AG04449 (cell line): Measurements from ENCODE around the gene TMEM117.
A peak's percentile ranks its signal among the peaks of the same experiment; 100 is the strongest.
"Not testable (repeated sequence)": the region's sequence is repeated elsewhere in the genome, so short reads cannot be mapped to it uniquely, and the experiment has no call there.

ENCODE experiments used
- CTCF ChIA-PET: fragments of 350-600 bp; formaldehyde crosslinking; extraction: SDS; loops from one replicate; lab custom pipeline; 2021; ENCODE audit warnings: antibody characterized with exemption; lab: Yijun Ruan, JAX
- POLR2A ChIA-PET: fragments of 400-600, 350-600 bp; formaldehyde crosslinking; extraction: SDS; loops from one replicate; lab custom pipeline; 2020; ENCODE audit warnings: antibody characterized with exemption, inconsistent platforms; lab: Yijun Ruan, JAX
- DNase-seq: peaks from one replicate; pipeline ENCODE4 v3.0.0-alpha.2; 2010; ENCODE audit warnings: low read depth, low spot score
- H3K4me3 ChIP-seq: 2 replicates; pipeline ENCODE4 v1.5.1; 2011; ENCODE audit warnings: low read depth, mild to moderate bottlenecking, control low read depth, low read length
- CTCF ChIP-seq: IDR thresholded peaks from one replicate; pipeline ENCODE4 v1.5.1; 2011; ENCODE audit warnings: mild to moderate bottlenecking, moderate library complexity, low read length, control low read depth, inconsistent platforms; ENCODE audit not compliant: insufficient read depth; ENCODE audit errors: missing control alignments

The TMEM117 gene

GRCh38 chr12:44367916-44368315 is 532.0 kb downstream of the TMEM117 start:
- POLR2A ChIA-PET, result no interaction called here
- DNase-seq, result no peak
- TF ChIP-seq CTCF, result no peak
- H3K4me3 ChIP-seq, result no peak overlapping the region
- CTCF ChIA-PET, result no interaction called here

GRCh38 chr12:44369998-44370397 is 534.1 kb downstream of the TMEM117 start:
- CTCF ChIA-PET, result no interaction called here
- no peak for DNase-seq
- POLR2A ChIA-PET, result no interaction called here
- TF ChIP-seq CTCF, result no peak
- no peak overlapping the region for H3K4me3 ChIP-seq

- TF ChIP-seq CTCF, result no peak
- CTCF ChIA-PET, result no interaction called here
- POLR2A ChIA-PET, result no interaction called here
Observed at GRCh38 chr12:44370982-44371381, 535.1 kb downstream of the TMEM117 start.

GRCh38 chr12:44372259-44372658 is 536.4 kb downstream of the TMEM117 start:
- POLR2A ChIA-PET, result no interaction called here
- CTCF ChIA-PET, result no interaction called here

More at GRCh38 chr12:44370982-44371381, 535.1 kb downstream of the TMEM117 start:
- no peak overlapping the region for H3K4me3 ChIP-seq
- no peak for DNase-seq

GRCh38 chr12:44375694-44376093 is 539.8 kb downstream of the TMEM117 start:
- DNase-seq, result no peak
- no peak overlapping the region for H3K4me3 ChIP-seq
- TF ChIP-seq CTCF, result no peak
- ChIA-PET POLR2A (no interaction called here), CTCF (no interaction called here)

More at GRCh38 chr12:44372259-44372658, 536.4 kb downstream of the TMEM117 start:
- no peak for TF ChIP-seq CTCF
- peak; percentile 3 for DNase-seq
- H3K4me3 ChIP-seq, result no peak overlapping the region

GRCh38 chr12:44377443-44378187 is 541.7 kb downstream of the TMEM117 start:
- no peak overlapping the region for H3K4me3 ChIP-seq
- CTCF ChIA-PET, result no interaction called here
- DNase-seq, result no peak
- TF ChIP-seq CTCF, result no peak
- POLR2A ChIA-PET, result no interaction called here

- CTCF ChIA-PET, POLR2A ChIA-PET, DNase-seq, H3K4me3 ChIP-seq: not testable (repeated sequence)
Observed at GRCh38 chr12:44379113-44379512, 543.2 kb downstream of the TMEM117 start.
